SK-N-SH treated with all-trans-retinoic acid at 6 μM for 48 hours (cell line): ENCODE results near the gene PDE6B.

Experiments
- ATAC-seq: fragments of 200-7000 bp; cut with Tn5 transposase; 3 replicates; pipeline ENCODE4 v1.9.1; 2020; ENCODE audit warnings: mild to moderate bottlenecking, moderate library complexity
- ARNTL ChIP-seq: fragments of 450-650 bp; formaldehyde crosslinking; IDR thresholded peaks from 2 replicates; pipeline ENCODE4 v1.5.0; 2020; ENCODE audit warnings: low read depth, mild to moderate bottlenecking, moderate library complexity, borderline replicate concordance
- BACH2 ChIP-seq: fragments of 250-450 bp; sonication (Bioruptor Pico); IDR thresholded peaks from 2 replicates; pipeline ENCODE4 v1.9.0; 2021; ENCODE audit warnings: mild to moderate bottlenecking, borderline replicate concordance
- CSDC2 ChIP-seq: fragments of 250-450 bp; sonication (Bioruptor Pico); IDR thresholded peaks from 2 replicates; pipeline ENCODE4 v1.5.0; 2020; ENCODE audit warnings: mild to moderate bottlenecking, moderate library complexity
- ESRRG ChIP-seq: fragments of 250-450 bp; sonication (Bioruptor Pico); IDR thresholded peaks from 2 replicates; pipeline ENCODE4 v1.6.1; 2021; ENCODE audit warnings: mild to moderate bottlenecking
- GLIS3 ChIP-seq: fragments of 250-450 bp; sonication (Bioruptor Pico); IDR thresholded peaks from 2 replicates; pipeline ENCODE4 v1.5.0; 2020; ENCODE audit warnings: mild to moderate bottlenecking, moderate library complexity
- ISL1 ChIP-seq: fragments of 250-450 bp; sonication (Bioruptor Pico); IDR thresholded peaks from 2 replicates; pipeline ENCODE4 v2.1.2; 2022; ENCODE audit warnings: mild to moderate bottlenecking, moderate library complexity
- OSR1 ChIP-seq: fragments of 250-450 bp; sonication (Bioruptor Pico); IDR thresholded peaks from 2 replicates; pipeline ENCODE4 v1.8.0; 2022; ENCODE audit warnings: moderate library complexity, mild to moderate bottlenecking, inconsistent platforms
- PPARA ChIP-seq: fragments of 250-450 bp; sonication (Bioruptor Pico); IDR thresholded peaks from 2 replicates; pipeline ENCODE4 v1.5.0; 2020; ENCODE audit warnings: mild to moderate bottlenecking, borderline replicate concordance
- RARB ChIP-seq: fragments of 250-450 bp; sonication (Bioruptor Pico); IDR thresholded peaks from 2 replicates; pipeline ENCODE4 v1.8.0; 2021; ENCODE audit warnings: mild to moderate bottlenecking, moderate library complexity
- SNAI2 ChIP-seq: fragments of 250-450 bp; sonication (Bioruptor Pico); IDR thresholded peaks from 2 replicates; pipeline ENCODE4 v1.5.0; 2020; ENCODE audit warnings: mild to moderate bottlenecking, moderate library complexity
- TCF4 ChIP-seq: fragments of 250-450 bp; sonication (Bioruptor Pico); IDR thresholded peaks from 2 replicates; pipeline ENCODE4 v1.8.0; 2021; ENCODE audit warnings: mild to moderate bottlenecking, moderate library complexity, borderline replicate concordance
- TOX ChIP-seq: fragments of 250-450 bp; sonication (Bioruptor Pico); IDR thresholded peaks from 2 replicates; pipeline ENCODE4 v1.8.0; 2021; ENCODE audit warnings: mild to moderate bottlenecking, moderate library complexity, borderline replicate concordance
- ZC3H10 ChIP-seq: fragments of 250-450 bp; sonication (Bioruptor Pico); IDR thresholded peaks from 2 replicates; pipeline ENCODE4 v1.5.1; 2021; ENCODE audit warnings: mild to moderate bottlenecking, moderate library complexity
- ZFP3 ChIP-seq: fragments of 250-450 bp; sonication (Bioruptor Pico); IDR thresholded peaks from 2 replicates; pipeline ENCODE4 v1.5.0; 2020; ENCODE audit warnings: mild to moderate bottlenecking, moderate library complexity
- ZFP30 ChIP-seq: fragments of 450-650 bp; formaldehyde crosslinking; IDR thresholded peaks from 2 replicates; pipeline ENCODE4 v1.5.0; 2022; ENCODE audit warnings: mild to moderate bottlenecking, moderate library complexity
- ZNF565 ChIP-seq: fragments of 450-650 bp; formaldehyde crosslinking; conservative IDR thresholded peaks from 2 replicates; pipeline ENCODE4 v1.5.0; 2020; ENCODE audit warnings: low read depth, mild to moderate bottlenecking, moderate library complexity
- ZNF70 ChIP-seq: fragments of 450-650 bp; formaldehyde crosslinking; IDR thresholded peaks from 2 replicates; pipeline ENCODE4 v1.5.0; 2020; ENCODE audit warnings: mild to moderate bottlenecking, moderate library complexity
- TF ChIP-seq, protein P1 (sequence below): fragments of 250-450 bp; sonication (Bioruptor Pico); IDR thresholded peaks from 2 replicates; pipeline ENCODE4 v1.8.0; 2020; ENCODE audit warnings: mild to moderate bottlenecking, moderate library complexity, borderline replicate concordance
- TF ChIP-seq, protein P2 (sequence below): fragments of 250-450 bp; sonication (Bioruptor Pico); IDR thresholded peaks from 2 replicates; pipeline ENCODE4 v1.5.0; 2020; ENCODE audit warnings: mild to moderate bottlenecking, moderate library complexity
- TF ChIP-seq, protein P3 (sequence below): fragments of 250-450 bp; sonication (Bioruptor Pico); IDR thresholded peaks from 2 replicates; pipeline ENCODE4 v1.8.0; 2021; ENCODE audit warnings: low read depth, mild to moderate bottlenecking, moderate library complexity, borderline replicate concordance
- TF ChIP-seq, protein P4 (sequence below): fragments of 250-450 bp; sonication (Bioruptor Pico); IDR thresholded peaks from 2 replicates; pipeline ENCODE4 v1.5.1; 2021; ENCODE audit warnings: mild to moderate bottlenecking, moderate library complexity

Gene PDE6B

DNA sequence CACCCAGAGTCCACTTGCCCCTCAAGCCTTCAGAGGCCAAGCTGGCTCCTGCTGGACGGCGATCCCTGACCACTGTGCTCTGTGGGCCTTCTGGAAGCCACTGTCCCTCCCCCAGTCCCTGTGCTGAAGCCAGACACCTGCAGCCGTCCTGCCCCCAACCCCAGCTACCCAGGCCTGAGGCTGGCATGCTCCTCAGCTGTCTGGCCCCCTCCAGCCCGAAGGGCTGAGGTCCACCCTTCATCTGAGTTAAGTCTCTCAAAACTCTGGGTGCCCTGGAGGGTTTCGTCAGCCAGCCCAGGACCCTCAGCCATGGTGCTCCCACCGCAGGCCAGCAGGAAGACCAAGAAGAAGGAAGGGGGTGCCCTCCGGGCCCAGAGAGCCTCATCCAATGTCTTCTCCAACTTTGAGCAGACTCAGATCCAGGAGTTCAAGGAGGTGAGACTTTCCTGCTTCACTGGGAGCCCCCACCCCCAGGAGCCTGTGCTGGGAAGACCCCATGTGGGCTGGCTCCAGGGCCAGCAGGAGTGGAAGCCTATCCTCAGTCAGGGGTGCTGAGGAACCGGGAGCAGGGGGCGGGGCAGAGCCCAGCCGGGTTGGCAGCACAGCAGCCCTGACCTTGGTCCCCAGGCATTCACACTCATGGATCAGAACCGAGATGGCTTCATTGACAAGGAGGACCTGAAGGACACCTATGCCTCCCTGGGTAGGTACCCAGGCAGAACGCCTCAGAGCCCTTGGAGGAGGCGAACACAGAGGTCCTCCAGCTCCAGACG, 53.1 kb downstream of the PDE6B start:
- no peak for ATAC-seq
- TF ChIP-seq ZNF565 (CRISPR knock-in tag) (no peak), TOX (CRISPR knock-in tag) (no peak), ZFP30 (no peak), OSR1 (CRISPR knock-in tag) (no peak), ZFP3 (CRISPR knock-in tag) (no peak), ISL1 (CRISPR knock-in tag) (no peak), GLIS3 (CRISPR knock-in tag) (no peak)
- TF ChIP-seq, protein P1, sequence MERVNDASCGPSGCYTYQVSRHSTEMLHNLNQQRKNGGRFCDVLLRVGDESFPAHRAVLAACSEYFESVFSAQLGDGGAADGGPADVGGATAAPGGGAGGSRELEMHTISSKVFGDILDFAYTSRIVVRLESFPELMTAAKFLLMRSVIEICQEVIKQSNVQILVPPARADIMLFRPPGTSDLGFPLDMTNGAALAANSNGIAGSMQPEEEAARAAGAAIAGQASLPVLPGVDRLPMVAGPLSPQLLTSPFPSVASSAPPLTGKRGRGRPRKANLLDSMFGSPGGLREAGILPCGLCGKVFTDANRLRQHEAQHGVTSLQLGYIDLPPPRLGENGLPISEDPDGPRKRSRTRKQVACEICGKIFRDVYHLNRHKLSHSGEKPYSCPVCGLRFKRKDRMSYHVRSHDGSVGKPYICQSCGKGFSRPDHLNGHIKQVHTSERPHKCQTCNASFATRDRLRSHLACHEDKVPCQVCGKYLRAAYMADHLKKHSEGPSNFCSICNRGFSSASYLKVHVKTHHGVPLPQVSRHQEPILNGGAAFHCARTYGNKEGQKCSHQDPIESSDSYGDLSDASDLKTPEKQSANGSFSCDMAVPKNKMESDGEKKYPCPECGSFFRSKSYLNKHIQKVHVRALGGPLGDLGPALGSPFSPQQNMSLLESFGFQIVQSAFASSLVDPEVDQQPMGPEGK (CRISPR knock-in tag): no peak

DNA sequence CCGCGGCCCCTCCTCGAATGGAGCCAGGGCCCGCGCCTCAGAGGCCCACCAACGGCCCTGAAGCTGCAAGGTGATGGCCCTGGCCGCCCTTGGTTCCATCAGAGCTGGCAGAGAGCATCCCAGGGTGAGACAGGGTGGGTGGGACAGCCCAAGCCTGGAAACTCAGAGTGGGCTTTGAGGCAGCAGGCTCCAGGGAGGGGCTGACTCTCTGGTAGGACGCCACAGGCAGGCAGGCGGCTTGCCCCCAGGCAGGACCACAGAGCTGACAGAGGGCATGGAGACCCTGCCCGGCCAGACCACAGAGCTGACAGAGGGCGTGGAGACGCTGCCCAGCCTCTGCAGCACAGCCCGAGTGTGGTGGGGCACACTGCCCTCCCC, 53.7 kb downstream of the PDE6B start:
- ATAC-seq: no peak
- TF ChIP-seq PPARA (CRISPR knock-in tag) (no peak), ZNF70 (CRISPR knock-in tag) (no peak), TCF4 (CRISPR knock-in tag) (no peak), CSDC2 (no peak), BACH2 (CRISPR knock-in tag) (no peak)
- TF ChIP-seq, protein P2, sequence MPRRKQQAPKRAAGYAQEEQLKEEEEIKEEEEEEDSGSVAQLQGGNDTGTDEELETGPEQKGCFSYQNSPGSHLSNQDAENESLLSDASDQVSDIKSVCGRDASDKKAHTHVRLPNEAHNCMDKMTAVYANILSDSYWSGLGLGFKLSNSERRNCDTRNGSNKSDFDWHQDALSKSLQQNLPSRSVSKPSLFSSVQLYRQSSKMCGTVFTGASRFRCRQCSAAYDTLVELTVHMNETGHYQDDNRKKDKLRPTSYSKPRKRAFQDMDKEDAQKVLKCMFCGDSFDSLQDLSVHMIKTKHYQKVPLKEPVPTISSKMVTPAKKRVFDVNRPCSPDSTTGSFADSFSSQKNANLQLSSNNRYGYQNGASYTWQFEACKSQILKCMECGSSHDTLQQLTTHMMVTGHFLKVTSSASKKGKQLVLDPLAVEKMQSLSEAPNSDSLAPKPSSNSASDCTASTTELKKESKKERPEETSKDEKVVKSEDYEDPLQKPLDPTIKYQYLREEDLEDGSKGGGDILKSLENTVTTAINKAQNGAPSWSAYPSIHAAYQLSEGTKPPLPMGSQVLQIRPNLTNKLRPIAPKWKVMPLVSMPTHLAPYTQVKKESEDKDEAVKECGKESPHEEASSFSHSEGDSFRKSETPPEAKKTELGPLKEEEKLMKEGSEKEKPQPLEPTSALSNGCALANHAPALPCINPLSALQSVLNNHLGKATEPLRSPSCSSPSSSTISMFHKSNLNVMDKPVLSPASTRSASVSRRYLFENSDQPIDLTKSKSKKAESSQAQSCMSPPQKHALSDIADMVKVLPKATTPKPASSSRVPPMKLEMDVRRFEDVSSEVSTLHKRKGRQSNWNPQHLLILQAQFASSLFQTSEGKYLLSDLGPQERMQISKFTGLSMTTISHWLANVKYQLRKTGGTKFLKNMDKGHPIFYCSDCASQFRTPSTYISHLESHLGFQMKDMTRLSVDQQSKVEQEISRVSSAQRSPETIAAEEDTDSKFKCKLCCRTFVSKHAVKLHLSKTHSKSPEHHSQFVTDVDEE: no peak
- TF ChIP-seq, protein P3, sequence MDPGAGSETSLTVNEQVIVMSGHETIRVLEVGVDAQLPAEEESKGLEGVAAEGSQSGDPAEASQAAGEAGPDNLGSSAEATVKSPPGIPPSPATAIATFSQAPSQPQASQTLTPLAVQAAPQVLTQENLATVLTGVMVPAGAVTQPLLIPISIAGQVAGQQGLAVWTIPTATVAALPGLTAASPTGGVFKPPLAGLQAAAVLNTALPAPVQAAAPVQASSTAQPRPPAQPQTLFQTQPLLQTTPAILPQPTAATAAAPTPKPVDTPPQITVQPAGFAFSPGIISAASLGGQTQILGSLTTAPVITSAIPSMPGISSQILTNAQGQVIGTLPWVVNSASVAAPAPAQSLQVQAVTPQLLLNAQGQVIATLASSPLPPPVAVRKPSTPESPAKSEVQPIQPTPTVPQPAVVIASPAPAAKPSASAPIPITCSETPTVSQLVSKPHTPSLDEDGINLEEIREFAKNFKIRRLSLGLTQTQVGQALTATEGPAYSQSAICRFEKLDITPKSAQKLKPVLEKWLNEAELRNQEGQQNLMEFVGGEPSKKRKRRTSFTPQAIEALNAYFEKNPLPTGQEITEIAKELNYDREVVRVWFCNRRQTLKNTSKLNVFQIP (CRISPR knock-in tag): no peak

DNA sequence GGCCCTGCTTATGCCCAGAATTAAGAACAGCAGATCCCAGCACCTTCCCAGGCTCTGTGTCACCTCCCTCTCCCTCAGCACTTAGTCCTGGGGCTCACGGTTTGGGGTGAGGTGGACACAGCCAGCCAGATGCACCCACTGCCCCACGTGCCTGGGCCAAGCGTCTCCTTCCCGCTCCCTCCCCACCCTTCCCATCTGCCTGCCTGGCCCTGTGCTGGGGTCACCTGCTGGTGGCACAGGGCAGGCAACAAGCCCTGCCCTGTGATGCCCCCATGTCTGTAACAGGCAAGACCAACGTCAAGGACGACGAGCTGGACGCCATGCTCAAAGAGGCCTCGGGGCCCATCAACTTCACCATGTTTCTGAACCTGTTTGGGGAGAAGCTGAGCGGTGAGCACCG, 54.3 kb downstream of the PDE6B start:
- TF ChIP-seq ISL1 (CRISPR knock-in tag) (no peak), OSR1 (CRISPR knock-in tag) (no peak), TCF4 (CRISPR knock-in tag) (no peak), SNAI2 (CRISPR knock-in tag) (no peak), PPARA (CRISPR knock-in tag) (no peak), RARB (no peak), ESRRG (CRISPR knock-in tag) (no peak), TOX (CRISPR knock-in tag) (no peak), ZFP30 (no peak), ARNTL (CRISPR knock-in tag) (no peak), GLIS3 (CRISPR knock-in tag) (no peak), ZNF70 (CRISPR knock-in tag) (no peak), ZC3H10 (no peak), ZNF565 (CRISPR knock-in tag) (no peak), BACH2 (CRISPR knock-in tag) (no peak), ZFP3 (CRISPR knock-in tag) (no peak)
- TF ChIP-seq, protein P2: no peak
- TF ChIP-seq, protein P3 (CRISPR knock-in tag): no peak
- TF ChIP-seq, protein P4, sequence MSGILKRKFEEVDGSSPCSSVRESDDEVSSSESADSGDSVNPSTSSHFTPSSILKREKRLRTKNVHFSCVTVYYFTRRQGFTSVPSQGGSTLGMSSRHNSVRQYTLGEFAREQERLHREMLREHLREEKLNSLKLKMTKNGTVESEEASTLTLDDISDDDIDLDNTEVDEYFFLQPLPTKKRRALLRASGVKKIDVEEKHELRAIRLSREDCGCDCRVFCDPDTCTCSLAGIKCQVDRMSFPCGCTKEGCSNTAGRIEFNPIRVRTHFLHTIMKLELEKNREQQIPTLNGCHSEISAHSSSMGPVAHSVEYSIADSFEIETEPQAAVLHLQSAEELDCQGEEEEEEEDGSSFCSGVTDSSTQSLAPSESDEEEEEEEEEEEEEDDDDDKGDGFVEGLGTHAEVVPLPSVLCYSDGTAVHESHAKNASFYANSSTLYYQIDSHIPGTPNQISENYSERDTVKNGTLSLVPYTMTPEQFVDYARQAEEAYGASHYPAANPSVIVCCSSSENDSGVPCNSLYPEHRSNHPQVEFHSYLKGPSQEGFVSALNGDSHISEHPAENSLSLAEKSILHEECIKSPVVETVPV: no peak
- TF ChIP-seq, protein P1 (CRISPR knock-in tag): no peak
- TF ChIP-seq, all 23 proteins: peak for 0
- no peak for ATAC-seq
